Trophoblast cell (in vitro differentiated cells and primary cell): Measurements from ENCODE around the gene CPA2.

Source experiments
- DNase-seq, 2 donors: peaks; one replicate each; pipeline ENCODE4 v3.0.0-alpha.2; 2016
- H2AFZ ChIP-seq: 2 replicates; pipeline ENCODE4 v1.6.1; 2013; ENCODE audit warnings: low read length, moderate library complexity, mild to moderate bottlenecking; ENCODE audit not compliant: insufficient read depth, poor library complexity
- H2AK5ac ChIP-seq: 2 replicates; pipeline ENCODE4 v1.6.1; 2013; ENCODE audit warnings: mild to moderate bottlenecking, low read length
- H2BK120ac ChIP-seq: 2 replicates; pipeline ENCODE4 v1.6.1; 2013; ENCODE audit warnings: low read length, mild to moderate bottlenecking, moderate library complexity; ENCODE audit not compliant: insufficient read depth, poor library complexity
- H2BK12ac ChIP-seq: 2 replicates; pipeline ENCODE4 v1.6.1; 2013; ENCODE audit warnings: mild to moderate bottlenecking, low read length, moderate library complexity
- H2BK5ac ChIP-seq: 2 replicates; pipeline ENCODE4 v1.6.1; 2013; ENCODE audit warnings: low read length, low read depth, moderate library complexity, mild to moderate bottlenecking; ENCODE audit not compliant: poor library complexity
- H3K14ac ChIP-seq: 2 replicates; pipeline ENCODE4 v1.6.1; 2013; ENCODE audit warnings: mild to moderate bottlenecking, low read length
- H3K18ac ChIP-seq: 2 replicates; pipeline ENCODE4 v1.6.1; 2013; ENCODE audit warnings: mild to moderate bottlenecking, low read length
- H3K23ac ChIP-seq: 2 replicates; pipeline ENCODE4 v1.6.1; 2013; ENCODE audit warnings: low read length
- H3K27ac ChIP-seq: 2 replicates; pipeline ENCODE4 v1.5.1; 2013; ENCODE audit warnings: low read depth, mild to moderate bottlenecking, inconsistent platforms, low read length, moderate library complexity
- H3K27me3 ChIP-seq: 2 replicates; pipeline ENCODE4 v1.6.1; 2013; ENCODE audit warnings: inconsistent platforms, mild to moderate bottlenecking, low read length, moderate library complexity; ENCODE audit not compliant: insufficient read depth
- H3K36me3 ChIP-seq, 2 experiments: 1 replicate in 1 of 2; 2 replicates in 1 of 2; pipeline ENCODE4 v1.6.1; 2013; ENCODE audit warnings: low read length in 2 of 2, mild to moderate bottlenecking in 2 of 2, moderate library complexity in 1 of 2; ENCODE audit not compliant: insufficient read depth in 2 of 2, control insufficient read depth in 1 of 2
- H3K4ac ChIP-seq: 2 replicates; pipeline ENCODE4 v1.6.1; 2013; ENCODE audit warnings: low read depth, mild to moderate bottlenecking, low read length, moderate library complexity
- H3K4me1 ChIP-seq, 2 experiments: 1 replicate in 1 of 2; 2 replicates in 1 of 2; pipeline ENCODE4 v1.6.1; 2013; ENCODE audit warnings: low read length in 2 of 2, mild to moderate bottlenecking in 2 of 2, moderate library complexity in 1 of 2; ENCODE audit not compliant: insufficient read depth in 2 of 2, control insufficient read depth in 1 of 2
- H3K4me2 ChIP-seq: 2 replicates; pipeline ENCODE4 v1.6.1; 2013; ENCODE audit warnings: inconsistent platforms, mild to moderate bottlenecking, low read length, moderate library complexity
- H3K4me3 ChIP-seq: 2 replicates; pipeline ENCODE4 v1.5.1; 2013; ENCODE audit warnings: mild to moderate bottlenecking, low read depth, low read length, inconsistent platforms
- H3K79me1 ChIP-seq: one replicate; pipeline ENCODE4 v1.6.1; 2013; ENCODE audit warnings: low read length
- H3K79me2 ChIP-seq: 2 replicates; pipeline ENCODE4 v1.6.1; 2013; ENCODE audit warnings: low read length, mild to moderate bottlenecking; ENCODE audit not compliant: control insufficient read depth, insufficient read depth, poor library complexity
- H3K9ac ChIP-seq: 2 replicates; pipeline ENCODE4 v1.6.1; 2013; ENCODE audit warnings: mild to moderate bottlenecking, low read length
- H3K9me3 ChIP-seq: 2 replicates; pipeline ENCODE4 v1.6.1; 2013; ENCODE audit warnings: low read depth, mild to moderate bottlenecking, control low read depth, inconsistent platforms, low read length; ENCODE audit not compliant: insufficient read depth
- H4K12ac ChIP-seq: 2 replicates; pipeline ENCODE4 v1.6.1; 2013; ENCODE audit warnings: low read depth, mild to moderate bottlenecking, low read length, moderate library complexity
- H4K8ac ChIP-seq: 2 replicates; pipeline ENCODE4 v1.6.1; 2013; ENCODE audit warnings: low read depth, mild to moderate bottlenecking, low read length, moderate library complexity
- H4K91ac ChIP-seq: one replicate; pipeline ENCODE4 v1.6.1; 2013; ENCODE audit warnings: low read depth, mild to moderate bottlenecking, low read length, moderate library complexity
- WGBS: extraction: QIAGEN DNeasy Blood & Tissue Kit; methylation state at CpG from one replicate; pipeline ENCODE4 v1.1.7; 2013; ENCODE audit warnings: missing lambda C conversion rate; ENCODE audit not compliant: insufficient read length, insufficient coverage; ENCODE audit errors: extremely low coverage; 5-methylcytosine and 5-hydroxymethylcytosine counted together

CPA2 gene

GRCh38 chr7:130276796-130277762 is 10.4 kb downstream of the CPA2 start:
- H3K9me3 ChIP-seq, result no peaks in the 10 kb centered on the region
- no peak overlapping the region for H3K27ac ChIP-seq
- no peak overlapping the region for H3K18ac ChIP-seq
- H3K14ac ChIP-seq, result no peak overlapping the region
- peak overlapping the region; percentile 57 for H2BK120ac ChIP-seq
- no peaks in the 10 kb centered on the region for H3K27me3 ChIP-seq
- H3K4ac ChIP-seq, result no peak overlapping the region
- H2BK5ac ChIP-seq, result peak overlapping the region; percentile 13
- peak overlapping the region; percentile 52 for H4K91ac ChIP-seq
- no peak for DNase-seq
- no peak overlapping the region for H3K23ac ChIP-seq
- H2AFZ ChIP-seq, result peak overlapping the region; percentile 35
- H3K79me1 ChIP-seq, result peaks cover 14% of the 10 kb centered on the region
- peak overlapping the region; percentile 87 for H2BK12ac ChIP-seq
- H2AK5ac ChIP-seq, result peak overlapping the region; percentile 40
- no peak overlapping the region for H3K9ac ChIP-seq
- no peak overlapping the region for H4K8ac ChIP-seq
- no peak overlapping the region for H4K12ac ChIP-seq
- H3K4me2 ChIP-seq, result no peak overlapping the region
- peaks cover 9 to 10% of the 10 kb centered on the region in 2 experiments for H3K4me1 ChIP-seq
- H3K79me2 ChIP-seq, result peaks cover 2% of the 10 kb centered on the region
- no CpG with 5 or more reads among the region's 10 CpGs for WGBS
- no peak overlapping the region for H3K4me3 ChIP-seq
- H3K36me3 ChIP-seq, result no peaks in the 10 kb centered on the region

- Histone ChIP-seq H4K8ac (no peak overlapping the region), H3K79me2 (no peaks in the 10 kb centered on the region), H2BK12ac (peak overlapping the region; percentile 13), H2AFZ (no peak overlapping the region), H4K91ac (no peak overlapping the region), H3K14ac (no peak overlapping the region), H3K9me3 (no peaks in the 10 kb centered on the region), H2BK5ac (no peak overlapping the region), H3K9ac (no peak overlapping the region), H2BK120ac (no peak overlapping the region), H3K27me3 (no peaks in the 10 kb centered on the region), H2AK5ac (no peak overlapping the region), H3K4me2 (no peak overlapping the region), H3K4me3 (no peak overlapping the region), H3K18ac (no peak overlapping the region), H3K27ac (no peak overlapping the region), H3K36me3 (no peaks in the 10 kb centered on the region), H4K12ac (no peak overlapping the region), H3K4ac (no peak overlapping the region), H3K79me1 (peaks cover 8% of the 10 kb centered on the region), H3K4me1 (peaks cover 3% of the 10 kb centered on the region in 2 experiments), H3K23ac (no peak overlapping the region)
- no CpG with 5 or more reads among the region's 15 CpGs for WGBS
- DNase-seq, result peak; percentile 45 to 80
Measured at GRCh38 chr7:130277763-130278643, 11.3 kb downstream of the CPA2 start.

- no peak overlapping the region for H3K23ac ChIP-seq
- peaks cover 2% of the 10 kb centered on the region in 2 experiments for H3K4me1 ChIP-seq
- H3K27me3 ChIP-seq, result no peaks in the 10 kb centered on the region
- H3K79me1 ChIP-seq, result peaks cover 7% of the 10 kb centered on the region
- H3K27ac ChIP-seq, result no peak overlapping the region
- H3K18ac ChIP-seq, result no peak overlapping the region
- H2BK12ac ChIP-seq, result peak overlapping the region; percentile 79
- no peaks in the 10 kb centered on the region for H3K79me2 ChIP-seq
- peak in 1 of 2 donors; percentile 32 for DNase-seq
- H2AK5ac ChIP-seq, result peak overlapping the region; percentile 72
- no peak overlapping the region for H3K4me2 ChIP-seq
- H3K9me3 ChIP-seq, result no peaks in the 10 kb centered on the region
- H2AFZ ChIP-seq, result no peak overlapping the region
- H3K4me3 ChIP-seq, result no peak overlapping the region
- peak overlapping the region; percentile 21 for H2BK120ac ChIP-seq
- no peaks in the 10 kb centered on the region for H3K36me3 ChIP-seq
- no peak overlapping the region for H2BK5ac ChIP-seq
- H4K12ac ChIP-seq, result no peak overlapping the region
- H3K4ac ChIP-seq, result no peak overlapping the region
- no peak overlapping the region for H4K91ac ChIP-seq
- no peak overlapping the region for H3K9ac ChIP-seq
- peak overlapping the region; percentile 38 for H3K14ac ChIP-seq
- no peak overlapping the region for H4K8ac ChIP-seq
Measured at GRCh38 chr7:130278860-130279259, 12.2 kb downstream of the CPA2 start.

- Histone ChIP-seq H3K18ac (no peak overlapping the region), H4K91ac (no peak overlapping the region), H3K9ac (no peak overlapping the region), H3K23ac (no peak overlapping the region), H3K4me1 (peaks cover 0 to 2% of the 10 kb centered on the region in 2 experiments), H3K4ac (no peak overlapping the region), H3K4me2 (no peak overlapping the region), H2BK12ac (no peak overlapping the region), H4K8ac (no peak overlapping the region), H4K12ac (no peak overlapping the region), H3K9me3 (no peaks in the 10 kb centered on the region), H2AK5ac (no peak overlapping the region), H3K27me3 (no peaks in the 10 kb centered on the region), H3K36me3 (no peaks in the 10 kb centered on the region), H3K27ac (no peak overlapping the region), H3K79me1 (peaks cover 7% of the 10 kb centered on the region), H3K14ac (no peak overlapping the region), H3K4me3 (no peak overlapping the region), H2BK5ac (no peak overlapping the region), H3K79me2 (no peaks in the 10 kb centered on the region), H2BK120ac (no peak overlapping the region), H2AFZ (no peak overlapping the region)
- no CpG with 5 or more reads among the region's 2 CpGs for WGBS
- DNase-seq, result no peak
Measured at GRCh38 chr7:130279286-130279685, 12.6 kb downstream of the CPA2 start.
